Keratinocyte (primary cell): Measurements from ENCODE around the gene ZNF488. TPM values are rescaled to one million over a fixed set of nuclear protein-coding genes. Genes with fewer than 3 reads are reported as not detected.

Experiments
- DNase-seq: peaks from one replicate; pipeline ENCODE4 v3.0.0-alpha.2; 2011; ENCODE audit warnings: low read depth, missing footprints, low spot score
- FAIRE-seq: peaks from 2 replicates; lab custom pipeline; 2011; peaks lifted over from hg19 to GRCh38; lab: Jason Lieb, UNC
- H2AFZ ChIP-seq: 2 replicates; pipeline ENCODE4 v1.6.0; 2012; ENCODE audit warnings: low read length, control low read depth, inconsistent platforms; ENCODE audit not compliant: control insufficient read depth
- H3K27ac ChIP-seq: 2 replicates; pipeline ENCODE4 v1.5.1; 2011; ENCODE audit warnings: low read length; ENCODE audit not compliant: control insufficient read depth, insufficient read depth
- H3K27me3 ChIP-seq: 3 replicates; pipeline ENCODE4 v1.6.0; 2011; ENCODE audit warnings: low read length; ENCODE audit not compliant: control insufficient read depth, insufficient read depth; ENCODE audit errors: extremely low read depth
- H3K36me3 ChIP-seq, 2 experiments: 2 replicates in 1 of 2; 3 replicates in 1 of 2; pipeline ENCODE4 v1.5.1; 2011; ENCODE audit warnings: low read length in 2 of 2, mild to moderate bottlenecking in 1 of 2; ENCODE audit not compliant: control insufficient read depth in 2 of 2, insufficient read depth in 2 of 2; ENCODE audit errors: extremely low read depth in 1 of 2
- H3K4me1 ChIP-seq: 3 replicates; pipeline ENCODE4 v1.5.1; 2011; ENCODE audit warnings: low read length; ENCODE audit not compliant: control insufficient read depth, insufficient read depth; ENCODE audit errors: extremely low read depth
- H3K4me2 ChIP-seq: 3 replicates; pipeline ENCODE4 v1.6.0; 2011; ENCODE audit warnings: low read depth, low read length; ENCODE audit not compliant: control insufficient read depth, insufficient read depth; ENCODE audit errors: extremely low read depth
- H3K4me3 ChIP-seq, 3 experiments: fragments of 200-600 bp in 1 of 3; sonication (generic) in 1 of 3; 2 replicates in 2 of 3; 3 replicates in 1 of 3; pipeline ENCODE4 v1.5.1; 2011 to 2016; ENCODE audit warnings: low read length in 3 of 3, mild to moderate bottlenecking in 3 of 3, control low read depth in 2 of 3, inconsistent platforms in 1 of 3, low read depth in 1 of 3, mixed read lengths in 1 of 3, mixed run types in 1 of 3, moderate library complexity in 1 of 3; ENCODE audit not compliant: control insufficient read depth in 2 of 3, insufficient read depth in 2 of 3; ENCODE audit errors: extremely low read depth in 1 of 3
- H3K79me2 ChIP-seq: 2 replicates; pipeline ENCODE4 v1.6.0; 2012; ENCODE audit warnings: low read length; ENCODE audit not compliant: control insufficient read depth, insufficient read depth
- H3K9ac ChIP-seq: 3 replicates; pipeline ENCODE4 v1.6.0; 2011; ENCODE audit warnings: low read length; ENCODE audit not compliant: control insufficient read depth, insufficient read depth; ENCODE audit errors: extremely low read depth
- H3K9me1 ChIP-seq: 3 replicates; pipeline ENCODE4 v1.6.0; 2011; ENCODE audit warnings: low read length; ENCODE audit not compliant: control insufficient read depth, insufficient read depth; ENCODE audit errors: extremely low read depth
- H3K9me3 ChIP-seq: 2 replicates; pipeline ENCODE4 v1.5.1; 2012; ENCODE audit warnings: low read depth, low read length; ENCODE audit not compliant: control insufficient read depth
- H4K20me1 ChIP-seq: 3 replicates; pipeline ENCODE4 v1.6.0; 2011; ENCODE audit warnings: low read length; ENCODE audit not compliant: control insufficient read depth, insufficient read depth; ENCODE audit errors: extremely low read depth
- EZH2 ChIP-seq: IDR thresholded peaks from one replicate; pipeline ENCODE4 v1.6.1; 2012; ENCODE audit warnings: inconsistent platforms, mild to moderate bottlenecking, low read length, moderate library complexity
- dilution Hi-C: fragments of 300-500 bp; cut with MboI; formaldehyde crosslinking; loops from one replicate; pipeline ENCODE4 v1.7.0; 2020; ENCODE audit warnings: low sequenced_read_pairs; ENCODE audit not compliant: extremely low pct_ligation_motif_present
- polyA plus RNA-seq, 5 experiments: library from polyadenylated mRNA; depleted of rRNA in 3 of 5; stranded (reverse) in 3 of 5; stranded (forward) in 1 of 5; unstranded in 1 of 5; fragments of >200 nt; gene quantifications; 1 replicate in 1 of 5; 2 replicates in 3 of 5; 3 replicates in 1 of 5; pipeline versions ENCODE4 v1.2.1 to v1.2.3, GENCODE V29; 2011 to 2012; ENCODE audit warnings: missing spikeins in 2 of 5, low read depth in 1 of 5, low replicate concordance in 1 of 5
- TF ChIP-seq, protein P1 (sequence below), 3 experiments: IDR thresholded peaks in 1 of 3; conservative IDR thresholded peaks in 1 of 3; optimal IDR thresholded peaks in 1 of 3; 2 replicates in 2 of 3; 3 replicates in 1 of 3; pipeline versions ENCODE3 to v1.5.1; 2011; ENCODE audit warnings: low read length in 3 of 3, mild to moderate bottlenecking in 3 of 3, moderate library complexity in 2 of 3, control low read depth in 1 of 3, inconsistent platforms in 1 of 3; ENCODE audit not compliant: insufficient read depth in 2 of 3; ENCODE audit errors: extremely low read depth in 1 of 3

ZNF488 gene
- polyA plus RNA-seq, 1 donor (not counting 4 experiments of a cell fraction or from before 2014, with no cell fraction given), result 1.2 TPM

DNA sequence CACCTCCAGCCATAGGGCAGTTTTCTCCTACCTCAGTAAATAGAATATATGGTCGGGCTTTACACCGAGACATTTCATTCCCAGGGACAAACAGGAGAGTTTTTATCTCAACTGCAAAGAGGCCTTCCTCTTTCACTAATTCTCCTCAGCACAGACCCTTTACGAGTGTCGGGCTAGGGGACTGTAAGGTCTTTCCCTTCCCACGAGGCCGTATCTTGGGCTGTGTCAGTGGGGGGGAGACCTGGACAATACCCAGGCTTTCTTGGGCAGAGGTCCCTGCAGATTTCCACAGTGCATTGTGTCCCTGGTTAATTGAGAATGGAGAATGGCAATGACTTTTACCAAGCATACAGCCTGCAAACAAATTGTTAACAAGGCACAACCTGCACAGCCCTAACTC lies 13.2 kb upstream of the ZNF488 start:
- no peaks in the 10 kb centered on the region for H3K79me2 ChIP-seq
- H2AFZ ChIP-seq, result no peak overlapping the region
- peak overlapping the region; percentile 86 for H3K4me2 ChIP-seq
- H3K4me1 ChIP-seq, result peaks cover 30% of the 10 kb centered on the region
- dilution Hi-C loops, result no loop called here
- H3K27ac ChIP-seq, result peak overlapping the region; percentile 81
- FAIRE-seq (no peak), DNase-seq (no peak)
- H4K20me1 ChIP-seq, result no peaks in the 10 kb centered on the region
- no peak overlapping the region for H3K9ac ChIP-seq
- TF ChIP-seq EZH2, result no peak
- TF ChIP-seq, protein P1, sequence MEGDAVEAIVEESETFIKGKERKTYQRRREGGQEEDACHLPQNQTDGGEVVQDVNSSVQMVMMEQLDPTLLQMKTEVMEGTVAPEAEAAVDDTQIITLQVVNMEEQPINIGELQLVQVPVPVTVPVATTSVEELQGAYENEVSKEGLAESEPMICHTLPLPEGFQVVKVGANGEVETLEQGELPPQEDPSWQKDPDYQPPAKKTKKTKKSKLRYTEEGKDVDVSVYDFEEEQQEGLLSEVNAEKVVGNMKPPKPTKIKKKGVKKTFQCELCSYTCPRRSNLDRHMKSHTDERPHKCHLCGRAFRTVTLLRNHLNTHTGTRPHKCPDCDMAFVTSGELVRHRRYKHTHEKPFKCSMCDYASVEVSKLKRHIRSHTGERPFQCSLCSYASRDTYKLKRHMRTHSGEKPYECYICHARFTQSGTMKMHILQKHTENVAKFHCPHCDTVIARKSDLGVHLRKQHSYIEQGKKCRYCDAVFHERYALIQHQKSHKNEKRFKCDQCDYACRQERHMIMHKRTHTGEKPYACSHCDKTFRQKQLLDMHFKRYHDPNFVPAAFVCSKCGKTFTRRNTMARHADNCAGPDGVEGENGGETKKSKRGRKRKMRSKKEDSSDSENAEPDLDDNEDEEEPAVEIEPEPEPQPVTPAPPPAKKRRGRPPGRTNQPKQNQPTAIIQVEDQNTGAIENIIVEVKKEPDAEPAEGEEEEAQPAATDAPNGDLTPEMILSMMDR (optimal IDR thresholded peaks at IDR 0.05 in 1 of 3, IDR thresholded peaks at IDR 0.05 in 1 of 3, conservative IDR thresholded peaks at IDR 0.05 in 1 of 3; ENCODE audit: extremely low read depth in 1 of 3, insufficient read depth in 2 of 3, low read length in 3 of 3), result no peak
- no peaks in the 10 kb centered on the region for H3K9me3 ChIP-seq
- H3K27me3 ChIP-seq, result no peaks in the 10 kb centered on the region
- no peak overlapping the region for H3K4me3 ChIP-seq
- no peaks in the 10 kb centered on the region for H3K9me1 ChIP-seq
- H3K36me3 ChIP-seq, result no peaks in the 10 kb centered on the region

DNA sequence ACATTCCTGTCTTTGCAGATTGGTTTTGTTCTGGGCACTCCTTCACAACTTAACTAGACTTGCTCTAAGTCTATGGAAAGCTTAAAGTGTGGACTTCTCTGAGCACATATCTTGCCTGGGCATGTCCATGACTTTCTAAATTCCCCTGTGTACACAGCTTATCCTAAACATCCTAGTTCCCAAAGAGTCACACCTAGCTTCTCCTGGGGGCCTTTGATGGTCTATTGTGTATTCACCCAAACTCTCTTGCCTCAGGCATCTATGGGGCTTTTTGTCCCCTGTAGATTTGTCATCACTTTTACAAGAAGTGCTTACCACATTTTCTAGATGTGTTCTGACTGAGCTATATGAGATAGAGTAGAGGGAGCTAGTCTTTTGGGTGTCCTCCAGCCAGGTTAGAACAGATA lies 12.2 kb upstream of the ZNF488 start:
- H4K20me1 ChIP-seq, result no peaks in the 10 kb centered on the region
- no peaks in the 10 kb centered on the region for H3K36me3 ChIP-seq
- peak overlapping the region; percentile 60 for H3K9ac ChIP-seq
- H3K9me1 ChIP-seq, result no peaks in the 10 kb centered on the region
- no peaks in the 10 kb centered on the region for H3K9me3 ChIP-seq
- TF ChIP-seq, protein P1 (optimal IDR thresholded peaks at IDR 0.05 in 1 of 3, IDR thresholded peaks at IDR 0.05 in 1 of 3, conservative IDR thresholded peaks at IDR 0.05 in 1 of 3; ENCODE audit: extremely low read depth in 1 of 3, insufficient read depth in 2 of 3, low read length in 3 of 3), result no peak
- TF ChIP-seq EZH2, result no peak
- no peak for FAIRE-seq
- no peaks in the 10 kb centered on the region for H3K79me2 ChIP-seq
- H3K4me3 ChIP-seq, result peak overlapping the region in 2 of 3 experiments; percentile 36 to 43
- H3K27ac ChIP-seq, result peak overlapping the region; percentile 81
- H3K27me3 ChIP-seq, result no peaks in the 10 kb centered on the region
- peak overlapping the region; percentile 86 for H3K4me2 ChIP-seq
- dilution Hi-C loops, result no loop called here
- peak; percentile 96 for DNase-seq
- peak overlapping the region; percentile 20 for H2AFZ ChIP-seq
- H3K4me1 ChIP-seq, result peaks cover 24% of the 10 kb centered on the region
